HG03025 (cell line): ENCODE results near the gene ZNF462.
"Not testable (repeated sequence)": the region's sequence is repeated elsewhere in the genome, so short reads cannot be mapped to it uniquely, and the experiment has no call there.

ENCODE experiments used
- ATAC-seq: cut with Tn5 transposase; IDR thresholded peaks from one replicate; pipeline ENCODE4 v1.9.1; 2021; ENCODE audit warnings: mild to moderate bottlenecking, moderate library complexity; ENCODE audit not compliant: unreplicated experiment, low FRiP score

Gene ZNF462

GRCh38 chr9:106989904-106990303, 126.9 kb downstream of the ZNF462 start:
- not testable (repeated sequence) for ATAC-seq

DNA sequence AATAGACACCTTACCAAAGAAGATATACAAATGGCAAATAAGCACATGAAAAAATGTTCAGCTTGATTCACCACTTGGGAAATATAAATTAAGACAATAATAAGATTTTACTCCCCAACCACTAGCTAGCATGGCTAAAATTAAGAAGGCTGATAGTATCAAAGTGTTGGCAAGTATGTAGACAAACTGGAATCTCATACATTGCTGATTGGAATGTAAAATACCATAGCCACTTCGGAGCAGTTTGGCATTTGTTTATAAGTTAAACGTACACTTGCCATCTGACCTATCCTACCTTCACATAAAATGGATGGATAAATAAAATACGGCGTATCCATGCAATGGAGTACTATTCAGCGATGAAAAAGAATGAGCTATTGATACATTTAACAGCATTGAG, 129.2 kb downstream of the ZNF462 start:
- no peak for ATAC-seq

DNA sequence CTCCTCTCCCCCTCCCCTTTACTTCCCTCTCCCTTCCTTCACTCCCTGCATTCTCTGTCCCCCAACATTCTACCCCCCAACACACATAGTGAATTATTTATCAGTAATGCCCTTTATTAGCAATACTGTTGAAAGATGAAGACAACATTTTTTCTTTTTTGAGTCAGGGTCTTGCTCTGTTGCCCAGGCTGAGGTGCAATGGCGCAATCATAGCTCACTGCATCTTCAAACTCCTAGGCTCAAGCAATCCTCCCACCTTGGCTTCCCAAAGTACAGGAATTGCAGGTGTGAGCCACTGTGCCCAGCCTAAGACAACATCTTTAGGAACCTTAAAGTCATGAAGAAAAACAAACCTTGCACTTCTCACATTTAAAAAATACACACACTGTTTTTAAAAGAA, 130.6 kb downstream of the ZNF462 start:
- ATAC-seq = no peak

DNA sequence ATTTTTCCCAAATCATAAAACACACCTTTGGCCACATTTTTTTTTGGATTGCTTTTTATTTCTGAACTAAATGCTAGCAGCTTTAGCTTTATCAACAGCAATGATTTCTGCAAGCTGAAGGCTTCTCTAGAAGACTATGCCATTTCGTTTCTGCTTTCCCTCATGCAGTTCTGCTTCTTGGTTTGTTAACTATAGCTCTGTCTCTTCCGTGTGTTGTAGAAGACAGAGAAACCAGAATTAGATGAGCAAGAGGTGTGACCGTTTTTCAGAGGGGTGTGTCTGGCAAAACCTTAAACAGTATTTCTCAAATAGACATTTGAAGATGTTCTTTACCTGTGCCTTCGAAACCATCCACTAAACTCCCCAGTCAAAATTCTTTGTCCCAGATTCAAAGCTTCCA, 131.5 kb downstream of the ZNF462 start:
- no peak for ATAC-seq

DNA sequence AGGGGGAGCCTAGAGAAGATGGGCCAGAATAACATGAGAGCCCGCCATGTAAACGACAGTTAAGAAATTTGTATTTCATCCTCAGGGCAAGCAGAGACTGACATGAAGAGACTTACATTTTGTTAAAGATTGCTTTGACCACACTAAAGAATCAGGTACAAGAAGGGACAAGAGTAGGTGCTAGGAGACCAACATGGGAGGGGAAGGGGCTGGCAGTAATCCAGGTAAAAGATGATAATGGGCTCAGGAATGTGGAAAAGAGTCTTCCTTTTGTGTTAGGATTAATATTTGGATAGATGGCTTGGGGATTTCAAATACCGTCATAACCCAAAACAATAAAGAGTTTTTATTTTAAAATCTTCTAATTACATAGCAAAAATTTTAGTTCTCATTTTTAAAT, 137.3 kb downstream of the ZNF462 start:
- ATAC-seq = no peak

GRCh38 chr9:107005201-107005600, 142.2 kb downstream of the ZNF462 start:
- no peak for ATAC-seq

DNA sequence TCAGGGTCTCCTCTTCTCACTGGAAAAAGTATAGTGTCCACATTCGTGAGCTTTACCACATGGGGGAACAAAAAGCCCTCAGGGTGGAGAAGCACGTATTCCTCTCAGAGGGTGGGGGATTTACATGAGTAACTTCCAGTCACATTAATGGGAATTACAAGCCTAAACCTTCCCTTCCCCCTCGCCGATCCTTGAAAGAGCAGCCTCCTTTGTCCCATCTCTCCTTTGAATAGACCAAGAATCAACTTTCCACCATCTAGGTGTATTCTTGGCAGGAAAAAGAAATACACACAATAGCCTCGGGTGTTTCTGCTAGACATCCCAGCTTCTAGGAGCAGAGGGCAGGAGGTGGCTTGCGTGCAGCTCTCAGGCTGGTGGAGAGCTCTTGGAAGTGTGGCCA, 144.4 kb downstream of the ZNF462 start:
- ATAC-seq = no peak

GRCh38 chr9:107008011-107008410, 145.0 kb downstream of the ZNF462 start:
- ATAC-seq = no peak

GRCh38 chr9:107008447-107008846, 145.5 kb downstream of the ZNF462 start:
- ATAC-seq = no peak

DNA sequence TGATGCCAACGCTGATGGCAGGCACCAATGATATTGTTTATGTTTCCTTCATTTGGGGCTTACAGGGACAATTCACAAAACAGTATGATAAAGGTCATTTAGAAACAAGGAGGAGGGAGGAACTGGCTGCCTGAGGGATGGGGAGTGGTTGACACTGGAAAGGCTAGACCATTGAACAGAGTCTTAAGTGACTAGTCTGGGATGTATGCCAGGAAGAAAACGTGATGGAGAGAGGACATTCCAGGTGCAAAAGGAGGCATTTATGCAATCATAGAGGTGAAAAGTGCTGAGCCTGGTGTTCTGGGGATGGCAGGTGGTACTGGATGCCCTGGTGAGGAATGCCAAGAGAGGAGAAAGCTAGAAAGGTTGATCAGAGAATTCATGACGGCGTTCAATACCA, 153.4 kb downstream of the ZNF462 start:
- no peak for ATAC-seq

DNA sequence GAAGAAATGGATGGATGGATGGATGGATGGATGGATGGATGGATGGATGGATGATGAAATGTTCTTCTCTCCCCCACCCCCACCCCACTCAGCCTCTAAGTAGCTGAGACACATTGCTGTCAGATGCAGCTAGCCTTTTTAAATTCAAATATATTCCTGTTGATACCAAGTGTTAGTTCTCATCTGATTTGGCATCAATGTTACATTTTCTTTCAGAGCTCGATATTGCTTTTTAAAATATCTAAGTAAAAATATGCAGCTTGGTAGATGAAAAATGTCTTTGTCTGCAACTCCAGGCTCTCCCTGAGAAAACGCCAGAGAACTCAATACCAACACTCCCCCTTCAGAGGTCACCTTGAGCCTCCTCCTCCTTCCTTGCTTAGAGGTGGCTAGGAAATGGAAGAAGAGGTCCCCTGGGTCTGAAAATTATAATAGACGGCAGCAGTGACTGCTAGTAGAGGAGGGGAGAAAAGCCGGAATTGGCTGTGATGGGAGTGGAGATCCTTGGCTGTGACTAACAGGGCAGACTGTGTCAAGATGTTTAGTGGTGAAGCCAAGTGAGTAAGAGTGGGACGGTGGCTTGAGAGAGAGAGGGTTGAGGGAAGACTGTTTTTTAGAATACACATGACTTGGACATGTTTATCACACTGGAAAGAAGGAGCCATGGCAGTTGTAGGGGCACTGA, 156.0 kb downstream of the ZNF462 start:
- no peak for ATAC-seq

GRCh38 chr9:107020040-107020530, 157.1 kb downstream of the ZNF462 start:
- ATAC-seq = no peak

DNA sequence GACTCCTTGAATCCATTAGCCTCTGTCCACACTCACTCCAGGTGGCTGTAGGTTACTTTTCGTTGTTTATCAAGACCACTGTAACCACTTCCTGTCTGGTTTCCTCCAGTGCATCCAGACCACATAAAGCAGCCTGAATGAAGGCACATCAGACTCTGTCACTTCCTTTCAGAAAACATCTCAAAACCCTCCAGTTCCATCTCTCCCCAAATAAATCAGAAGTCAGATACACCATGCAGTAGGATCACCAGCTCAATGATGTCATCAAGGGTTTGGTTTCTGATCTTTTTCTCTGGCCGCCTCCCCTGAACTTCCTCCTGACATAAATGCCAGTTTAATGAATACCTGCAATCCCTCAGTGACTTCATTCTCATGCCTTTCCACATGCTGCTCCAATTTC, 161.2 kb downstream of the ZNF462 start:
- ATAC-seq = no peak

GRCh38 chr9:107025260-107026035, 162.5 kb downstream of the ZNF462 start:
- no peak for ATAC-seq

GRCh38 chr9:107029146-107029545, 166.2 kb downstream of the ZNF462 start:
- ATAC-seq = no peak

GRCh38 chr9:107033966-107034365, 171.0 kb downstream of the ZNF462 start:
- ATAC-seq = no peak

DNA sequence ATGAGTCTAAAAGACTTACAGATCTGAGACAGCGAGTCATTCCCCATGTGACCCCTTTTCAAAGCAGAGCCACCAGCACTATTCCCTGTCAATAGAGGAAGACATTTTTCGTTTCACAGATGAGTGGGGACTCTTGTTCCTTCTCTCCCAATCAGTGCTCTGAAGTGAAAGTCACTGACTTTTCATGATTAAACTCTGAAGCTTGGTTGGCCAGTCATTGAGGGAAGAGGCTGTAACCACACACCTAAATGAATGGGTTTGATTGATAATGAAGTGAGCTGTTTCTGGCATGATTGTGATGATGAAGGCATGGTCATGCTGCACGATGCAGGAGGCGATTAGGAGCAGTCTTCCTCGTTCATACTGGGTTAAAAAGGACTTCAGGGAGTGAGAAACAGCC, 171.9 kb downstream of the ZNF462 start:
- ATAC-seq = no peak

DNA sequence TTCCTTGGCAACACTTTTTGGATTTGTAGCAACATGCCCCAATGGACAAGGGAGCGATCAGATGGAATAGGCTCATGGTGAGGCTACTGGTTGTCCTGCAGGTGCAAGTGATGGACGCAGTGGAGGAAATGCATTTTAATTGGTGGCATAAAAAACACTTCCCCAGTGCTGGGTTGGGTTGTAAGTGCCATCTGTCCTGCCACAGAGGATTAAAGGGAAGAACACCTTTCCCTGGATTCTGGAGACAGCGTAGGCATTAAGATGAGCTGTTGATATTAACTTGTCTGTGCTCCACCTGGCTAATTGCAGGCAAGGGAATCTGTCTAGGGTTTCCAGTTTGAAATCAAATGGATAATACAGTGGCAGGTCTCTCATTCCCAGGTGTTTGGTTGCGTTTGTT, 173.4 kb downstream of the ZNF462 start:
- no peak for ATAC-seq

DNA sequence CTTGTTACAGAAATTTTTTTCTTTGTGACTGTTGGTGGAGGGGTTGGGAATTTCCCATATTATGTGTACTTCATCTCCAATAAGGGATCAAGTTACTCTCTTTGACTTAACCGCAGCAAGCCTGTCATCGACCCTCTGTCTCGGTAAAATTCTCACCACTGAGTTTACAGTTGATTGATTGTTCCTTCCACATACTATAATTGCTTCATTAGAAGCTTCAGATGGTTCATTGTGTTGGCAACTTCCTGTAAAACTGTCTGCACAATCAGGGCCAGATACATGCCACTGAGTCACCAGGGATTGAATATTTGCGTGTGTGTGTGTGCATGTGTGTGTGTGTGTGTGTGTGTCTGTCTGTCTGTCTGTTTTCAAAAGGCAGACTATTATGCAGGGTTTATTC, 176.6 kb downstream of the ZNF462 start:
- ATAC-seq = no peak

DNA sequence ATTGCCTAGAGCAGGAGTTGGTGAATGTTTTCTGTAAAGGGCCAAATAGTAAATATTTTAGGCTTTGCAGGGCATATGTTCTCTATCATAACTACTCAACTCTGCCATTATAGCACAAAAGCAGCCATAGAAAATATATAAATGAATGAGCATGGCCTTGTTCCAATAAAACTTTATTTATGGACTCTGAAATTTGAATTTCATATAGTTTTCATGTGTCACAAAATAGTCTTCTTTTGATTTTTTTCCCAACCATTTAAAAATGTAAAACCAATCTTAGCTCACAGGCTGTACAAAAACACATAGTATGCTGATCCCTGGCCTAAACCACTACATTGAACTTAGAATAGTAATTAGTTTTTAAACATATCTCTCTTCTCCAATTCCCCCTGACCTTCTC, 179.6 kb downstream of the ZNF462 start:
- no peak for ATAC-seq

DNA sequence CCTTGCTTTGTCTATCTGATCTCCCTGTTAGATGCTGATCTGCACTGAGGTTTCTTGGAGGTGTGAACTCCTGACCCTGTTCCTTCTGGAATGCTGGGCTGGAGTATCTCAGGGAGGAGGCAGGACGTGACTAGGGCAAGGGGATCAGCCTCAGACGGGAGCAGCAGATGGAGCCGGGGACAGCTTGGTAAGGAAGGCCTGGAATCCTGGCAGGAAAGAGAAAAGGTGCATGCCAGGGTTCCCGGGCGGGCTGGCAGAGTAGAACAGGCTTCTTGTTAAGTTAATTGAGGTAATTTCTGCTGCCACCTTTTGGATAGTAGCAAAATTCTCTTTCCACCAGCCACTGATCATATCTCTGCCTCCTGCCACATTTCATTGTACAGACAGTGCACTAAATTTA, 180.9 kb downstream of the ZNF462 start:
- no peak for ATAC-seq

- no peak for ATAC-seq
These were observed 181.9 kb downstream of the ZNF462 start for GRCh38 chr9:107044872-107045271.
